ENCODE measurements around the gene C20orf202. TPM values are rescaled to one million over a fixed set of nuclear protein-coding genes. Genes with fewer than 3 reads are reported as not detected.

The C20orf202 gene
- total and polyA plus RNA-seq, 9 of the 15 experiments (the other 6 are each of a cell fraction or from before 2014, with no cell fraction given) = 0.03 to 0.24 (median 0.15) TPM; not detected in 4

- no peak for TF ChIP-seq ZNF512 (tag; IDR thresholded peaks at IDR 0.05)
- TF ChIP-seq COPS2 (conservative IDR thresholded peaks at IDR 0.05) = no peak
- TF ChIP-seq ZNF316 (IDR thresholded peaks at IDR 0.05) = peak; percentile 92
- TF ChIP-seq MTA1 (IDR thresholded peaks at IDR 0.05; ENCODE audit: borderline replicate concordance) = 0 out of 2 replicates have a peak, but pooled peaks have one; percentile 32
- TF ChIP-seq ZNF140 (CRISPR knock-in tag; IDR thresholded peaks at IDR 0.05) = no peak
- peak; percentile 54; the same call in 1 of the 2 replicates for TF ChIP-seq GATAD2B (IDR thresholded peaks at IDR 0.05; ENCODE audit: borderline replicate concordance)
- peak; percentile 94 for TF ChIP-seq TEAD4 (IDR thresholded peaks at IDR 0.05; ENCODE audit: low read length)
- no peak for TF ChIP-seq TEAD4 (CRISPR knock-in tag; IDR thresholded peaks at IDR 0.05; ENCODE audit: borderline replicate concordance)
- TF ChIP-seq ZNF696 (CRISPR knock-in tag; conservative IDR thresholded peaks at IDR 0.05) = no peak
- no peak; the same call in 1 of the 2 replicates for TF ChIP-seq MEF2A (IDR thresholded peaks at IDR 0.05; ENCODE audit: control insufficient read depth, low read depth, low read length)
- no peak for TF ChIP-seq PTTG1 (tag; IDR thresholded peaks at IDR 0.05; ENCODE audit: low read depth)
- 0 out of 2 replicates have a peak, but pooled peaks have one; percentile 46 for TF ChIP-seq ZNF175 (CRISPR knock-in tag; IDR thresholded peaks at IDR 0.05; ENCODE audit: low read depth)
- TF ChIP-seq PREB (CRISPR knock-in tag; IDR thresholded peaks at IDR 0.05) = no peak
- TF ChIP-seq RFX5 (IDR thresholded peaks at IDR 0.05; ENCODE audit: low read depth, low read length) = no peak
- TF ChIP-seq ZBTB2 (IDR thresholded peaks at IDR 0.05) = 0 out of 2 replicates have a peak, but pooled peaks have one; percentile 25
- TF ChIP-seq ZKSCAN8 (CRISPR knock-in tag; IDR thresholded peaks at IDR 0.05) = peak; percentile 49; the same call in 1 of the 2 replicates
- no peak for TF ChIP-seq GTF2E2 (tag; IDR thresholded peaks at IDR 0.05)
- no peak for TF ChIP-seq GTF2F1 (IDR thresholded peaks at IDR 0.05; ENCODE audit: low read depth, low read length)
- TF ChIP-seq HNRNPLL (IDR thresholded peaks at IDR 0.05; ENCODE audit: low read depth, low read length, poor library complexity, severe bottlenecking) = no peak
- no peak for TF ChIP-seq ARID3B (CRISPR knock-in tag; IDR thresholded peaks at IDR 0.05; ENCODE audit: borderline replicate concordance)
- TF ChIP-seq NEUROD1 (IDR thresholded peaks at IDR 0.05; ENCODE audit: borderline replicate concordance, low read depth, low read length, partially characterized antibody) = no peak
- TF ChIP-seq SREBF2 (CRISPR knock-in tag; IDR thresholded peaks at IDR 0.05) = no peak
- TF ChIP-seq ZNF707 (CRISPR knock-in tag; conservative IDR thresholded peaks at IDR 0.05) = no peak
- no peak for TF ChIP-seq KLF6 (CRISPR knock-in tag; IDR thresholded peaks at IDR 0.05; ENCODE audit: borderline replicate concordance)
- TF ChIP-seq MTF1 (CRISPR knock-in tag; IDR thresholded peaks at IDR 0.05; ENCODE audit: borderline replicate concordance) = no peak
Measured at GRCh38 chr20:1255675-1256074, 52.4 kb downstream of the C20orf202 start (continued).
